HepG2 (cell line): ENCODE results near the gene FNDC3B. TPM values are rescaled to one million over a fixed set of nuclear protein-coding genes. Genes with fewer than 3 reads are reported as not detected.
A peak's percentile ranks its signal among the peaks of the same experiment; 100 is the strongest.

Experiments used
- ATAC-seq: fragments of 200-7000 bp; cut with Tn5 transposase; 3 replicates; pipeline ENCODE4 v1.9.1; 2020; ENCODE audit warnings: mild to moderate bottlenecking, moderate library complexity
- BruUV-seq: library from RNA; stranded (reverse); fragments of 400-500 nt; replicated peaks from 2 replicates; lab custom pipeline; 2021; lab: Mats Ljungman, UMichigan
- CTCF ChIA-PET: fragments of 300-600 bp; formaldehyde crosslinking; extraction: SDS; loops from one replicate; lab custom pipeline; 2021; ENCODE audit warnings: low total read pairs, inconsistent platforms, low intra/inter-chr PET ratio; lab: Yijun Ruan, JAX
- POLR2A ChIA-PET: fragments of 350-600 bp; sonication (Branson Sonifier 250); formaldehyde crosslinking; loops from one replicate; lab custom pipeline; 2020; ENCODE audit warnings: antibody characterized with exemption, inconsistent platforms; lab: Yijun Ruan, JAX
- DNase-seq: peaks from one replicate; pipeline ENCODE4 v3.0.0-alpha.2; 2015; ENCODE audit warnings: low spot score
- FAIRE-seq: peaks from 3 replicates; lab custom pipeline; 2011; peaks lifted over from hg19 to GRCh38; lab: Jason Lieb, UNC
- H2AFZ ChIP-seq: one replicate; pipeline ENCODE4 v1.6.1; 2011; ENCODE audit warnings: low read length, inconsistent platforms
- H3K27ac ChIP-seq: fragments of 300-600 bp; 3 replicates; pipeline ENCODE4 v1.8.0; 2011; ENCODE audit warnings: mixed run types, mild to moderate bottlenecking, mixed read lengths, low read length, inconsistent platforms; ENCODE audit not compliant: insufficient read depth; ENCODE audit errors: extremely low read length
- H3K27me3 ChIP-seq, 2 experiments: fragments of 200-600 bp in 1 of 2; 2 replicates in 1 of 2; 3 replicates in 1 of 2; pipeline versions ENCODE4 v1.6.0 to v1.8.0; 2011; ENCODE audit warnings: low read length in 2 of 2, mild to moderate bottlenecking in 2 of 2, moderate library complexity in 2 of 2, inconsistent platforms in 1 of 2; ENCODE audit not compliant: insufficient read depth in 2 of 2, control insufficient read depth in 1 of 2
- H3K36me3 ChIP-seq, 2 experiments: fragments of 200-600 bp in 1 of 2; replicated peaks in 1 of 2; 2 replicates in 1 of 2; 3 replicates in 1 of 2; pipeline versions ENCODE4 v1.5.1 to v1.8.0; 2011; ENCODE audit warnings: low read length in 2 of 2, inconsistent platforms in 1 of 2; ENCODE audit not compliant: insufficient read depth in 2 of 2, control insufficient read depth in 1 of 2
- H3K4me1 ChIP-seq: 2 replicates; pipeline ENCODE4 v1.5.1; 2012; ENCODE audit warnings: low read length, inconsistent platforms; ENCODE audit not compliant: insufficient read depth
- H3K4me2 ChIP-seq: 2 replicates; pipeline ENCODE4 v1.6.0; 2011; ENCODE audit warnings: low read depth, low read length, inconsistent platforms
- H3K4me3 ChIP-seq, 3 experiments: fragments of 200-600 bp in 1 of 3; sonication (generic), shearing (Covaris generic) in 1 of 3; replicated peaks in 1 of 3; 2 replicates each; pipeline ENCODE4 v1.5.1; 2011 to 2016; ENCODE audit warnings: low read length in 3 of 3, inconsistent platforms in 2 of 3, low read depth in 2 of 3, mild to moderate bottlenecking in 2 of 3, control low read depth in 1 of 3, mixed read lengths in 1 of 3; ENCODE audit not compliant: insufficient read depth in 1 of 3
- H3K79me2 ChIP-seq: one replicate; pipeline ENCODE4 v1.6.1; 2011; ENCODE audit warnings: low read length, inconsistent platforms; ENCODE audit not compliant: insufficient read depth
- H3K9ac ChIP-seq: 2 replicates; pipeline ENCODE4 v1.6.0; 2011; ENCODE audit warnings: mild to moderate bottlenecking, low read depth, low read length, inconsistent platforms; ENCODE audit not compliant: insufficient read depth
- H3K9me3 ChIP-seq: 2 replicates; pipeline ENCODE4 v1.5.1; 2012; ENCODE audit warnings: mild to moderate bottlenecking, low read length
- H4K20me1 ChIP-seq: 2 replicates; pipeline ENCODE4 v1.6.0; 2011; ENCODE audit warnings: inconsistent platforms, mild to moderate bottlenecking, low read length, moderate library complexity; ENCODE audit not compliant: insufficient read depth
- AGO2 ChIP-seq: fragments of 200-400 bp; formaldehyde crosslinking; optimal IDR thresholded peaks from 2 replicates; pipeline ENCODE3; 2017; ENCODE audit warnings: mild to moderate bottlenecking, low read depth, low read length, moderate library complexity
- MAF1 ChIP-seq: sonication (generic); formaldehyde crosslinking; IDR thresholded peaks from 2 replicates; pipeline ENCODE4 v1.5.0; 2020; ENCODE audit warnings: missing genetic modification reagents, borderline replicate concordance
- POLR2A ChIP-seq, 2 experiments: IDR thresholded peaks; 2 replicates each; pipeline ENCODE4 v1.6.1; 2011; ENCODE audit warnings: low read depth in 2 of 2, low read length in 2 of 2, mild to moderate bottlenecking in 1 of 2, moderate library complexity in 1 of 2; ENCODE audit not compliant: insufficient read depth in 1 of 2
- POLR2AphosphoS2 ChIP-seq: IDR thresholded peaks from 2 replicates; pipeline ENCODE4 v1.6.1; 2011; ENCODE audit warnings: low read depth, low read length, improper control_type of control experiment
- RBM22 ChIP-seq: fragments of 200-400 bp; formaldehyde crosslinking; optimal IDR thresholded peaks from 2 replicates; pipeline ENCODE3; 2017; ENCODE audit warnings: mild to moderate bottlenecking, low read length, moderate library complexity
- WGBS: methylation state at CpG from one replicate; pipeline ENCODE4 v1.1.6; 2017; ENCODE audit warnings: low lambda C conversion rate; 5-methylcytosine and 5-hydroxymethylcytosine counted together
- in situ Hi-C: cut with HindIII; loops from 2 replicates; pipeline ENCODE4 v1.10.0; 2017; ENCODE audit warnings: low pct_unique_long_range_greater_than_20kb; ENCODE audit not compliant: extremely low pct_ligation_motif_present
- intact Hi-C: fragments of 100-400 bp; cut with micrococcal nuclease; formaldehyde crosslinking; loops from one replicate; pipeline ENCODE4 v1.10.0; 2022; ENCODE audit not compliant: unreplicated experiment
- polyA plus RNA-seq, 8 experiments: library from polyadenylated mRNA; depleted of rRNA in 3 of 8; stranded (reverse) in 7 of 8; unstranded in 1 of 8; fragments of >200 nt; fragmentation: Illumina TruSeq in 4 of 8; extraction: Trizol in 4 of 8; gene quantifications; 2 replicates each; pipeline versions ENCODE4 v1.2.1 to v1.2.3, GENCODE V29; 2011 to 2016; ENCODE audit warnings: low read depth in 4 of 8, missing spikeins in 1 of 8, mixed read lengths in 1 of 8; ENCODE audit not compliant: insufficient read depth in 1 of 8
- total RNA-seq, 5 experiments: library from RNA; depleted of rRNA; stranded (reverse); fragments of >200 nt; fragmentation: Illumina TruSeq; extraction: Trizol; gene quantifications; 2 replicates each; pipeline ENCODE4 v1.2.3, GENCODE V29; 2016; ENCODE audit warnings: low read depth in 1 of 5
- TF ChIP-seq, protein P1 (sequence below): sonication (generic); formaldehyde crosslinking; conservative IDR thresholded peaks from 2 replicates; pipeline ENCODE4 v1.4.0; 2020; ENCODE audit warnings: missing genetic modification reagents

FNDC3B gene
- total and polyA plus RNA-seq, 2 of the 13 experiments (the other 11 are each of a cell fraction or from before 2014, with no cell fraction given), result 74.8 to 103 TPM

DNA sequence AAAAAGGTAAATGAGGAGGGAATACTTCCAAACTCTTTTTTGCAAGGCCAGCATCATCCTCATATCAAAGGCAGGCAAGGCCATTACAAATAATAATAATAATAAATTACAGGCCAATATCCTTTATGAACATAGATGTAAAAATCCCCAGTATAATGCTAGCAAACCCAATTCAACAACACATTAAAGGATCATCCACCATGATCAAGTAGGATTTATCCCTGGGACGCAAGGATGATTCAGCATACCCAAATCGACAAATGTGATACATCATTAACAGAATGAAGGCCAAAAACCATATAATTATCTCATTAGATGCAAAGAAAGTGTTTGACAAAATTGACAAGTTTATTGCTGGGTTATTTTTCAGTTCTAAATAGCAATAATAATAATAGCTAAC, 355.3 kb downstream of the FNDC3B start:
- no peaks in the 10 kb centered on the region for H3K27me3 ChIP-seq
- 95% methylated on average over 2 of the region's 2 CpGs for WGBS
- no peaks in the 10 kb centered on the region for H3K4me1 ChIP-seq
- POLR2A ChIA-PET, result no interaction called here
- no TSS peak for BruUV-seq
- no peaks in the 10 kb centered on the region for H3K79me2 ChIP-seq
- TF ChIP-seq, protein P1, sequence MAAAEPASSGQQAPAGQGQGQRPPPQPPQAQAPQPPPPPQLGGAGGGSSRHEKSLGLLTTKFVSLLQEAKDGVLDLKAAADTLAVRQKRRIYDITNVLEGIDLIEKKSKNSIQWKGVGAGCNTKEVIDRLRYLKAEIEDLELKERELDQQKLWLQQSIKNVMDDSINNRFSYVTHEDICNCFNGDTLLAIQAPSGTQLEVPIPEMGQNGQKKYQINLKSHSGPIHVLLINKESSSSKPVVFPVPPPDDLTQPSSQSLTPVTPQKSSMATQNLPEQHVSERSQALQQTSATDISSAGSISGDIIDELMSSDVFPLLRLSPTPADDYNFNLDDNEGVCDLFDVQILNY (CRISPR knock-in tag), result no peak
- peak; percentile 53 for TF ChIP-seq AGO2
- no peak for TF ChIP-seq MAF1
- peak; percentile 93 for TF ChIP-seq RBM22
- peak; percentile 39; the same call in 1 of the 2 replicates for TF ChIP-seq POLR2AphosphoS2
- no peak for DNase-seq
- H3K27ac ChIP-seq, result no peak overlapping the region
- no peak overlapping the region for H2AFZ ChIP-seq
- no peaks in the 10 kb centered on the region for H3K9me3 ChIP-seq
- intact Hi-C loops (no loop called here), in situ Hi-C loops (no loop called here)
- peaks cover 22 to 63% of the 10 kb centered on the region in 2 experiments for H3K36me3 ChIP-seq
- CTCF ChIA-PET, result no interaction called here
- no peak for ATAC-seq
- peaks cover 76% of the 10 kb centered on the region for H4K20me1 ChIP-seq
- FAIRE-seq, result no peak
- H3K4me2 ChIP-seq, result no peak overlapping the region
- no peak overlapping the region for H3K9ac ChIP-seq
- H3K4me3 ChIP-seq, result no peak overlapping the region

DNA sequence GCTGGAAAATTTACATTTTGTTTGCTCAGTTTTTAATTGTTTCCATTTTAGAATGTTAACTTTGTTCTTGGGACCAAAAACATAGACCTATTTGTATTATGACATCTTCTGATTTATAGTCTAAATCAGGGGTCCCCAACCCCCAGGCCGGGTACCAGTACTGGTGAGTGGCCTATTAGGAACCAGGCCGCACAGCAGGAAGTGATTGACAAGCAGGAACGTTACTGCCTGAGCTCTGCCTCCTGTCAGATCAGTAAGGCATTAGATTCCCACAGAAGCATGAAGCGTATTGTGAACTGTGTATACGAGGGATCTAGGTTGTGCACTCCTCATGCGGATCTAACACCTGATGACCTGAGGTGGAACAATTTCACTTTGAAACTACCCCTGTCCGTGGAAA, 357.0 kb downstream of the FNDC3B start:
- Histone ChIP-seq H4K20me1 (peaks cover 71% of the 10 kb centered on the region), H3K27ac (no peak overlapping the region), H3K27me3 (no peaks in the 10 kb centered on the region), H3K4me2 (no peak overlapping the region), H3K4me3 (no peak overlapping the region), H3K4me1 (no peaks in the 10 kb centered on the region), H3K9me3 (no peaks in the 10 kb centered on the region), H3K79me2 (no peaks in the 10 kb centered on the region), H2AFZ (no peak overlapping the region), H3K9ac (no peak overlapping the region), H3K36me3 (peaks cover 24 to 51% of the 10 kb centered on the region in 2 experiments)
- ChIA-PET CTCF (no interaction called here), POLR2A (no interaction called here)
- peak; percentile 43 for ATAC-seq
- FAIRE-seq, result no peak
- 91% methylated on average over 7 of the region's 7 CpGs for WGBS
- no peak for DNase-seq
- BruUV-seq, result no TSS peak
- intact Hi-C loops (no loop called here), in situ Hi-C loops (no loop called here)
- TF ChIP-seq RBM22, result peak; percentile 97
- no peak for TF ChIP-seq POLR2A (IDR thresholded peaks at IDR 0.05; ENCODE audit: insufficient read depth in 1 of 2, low read depth in 2 of 2, low read length in 2 of 2)
